HG02798 (cell line): ENCODE results near the gene ZBTB7B.

Source experiments
- ATAC-seq: cut with Tn5 transposase; IDR thresholded peaks from one replicate; pipeline ENCODE4 v1.9.1; 2021; ENCODE audit warnings: mild to moderate bottlenecking; ENCODE audit not compliant: unreplicated experiment, poor library complexity

ZBTB7B gene

DNA sequence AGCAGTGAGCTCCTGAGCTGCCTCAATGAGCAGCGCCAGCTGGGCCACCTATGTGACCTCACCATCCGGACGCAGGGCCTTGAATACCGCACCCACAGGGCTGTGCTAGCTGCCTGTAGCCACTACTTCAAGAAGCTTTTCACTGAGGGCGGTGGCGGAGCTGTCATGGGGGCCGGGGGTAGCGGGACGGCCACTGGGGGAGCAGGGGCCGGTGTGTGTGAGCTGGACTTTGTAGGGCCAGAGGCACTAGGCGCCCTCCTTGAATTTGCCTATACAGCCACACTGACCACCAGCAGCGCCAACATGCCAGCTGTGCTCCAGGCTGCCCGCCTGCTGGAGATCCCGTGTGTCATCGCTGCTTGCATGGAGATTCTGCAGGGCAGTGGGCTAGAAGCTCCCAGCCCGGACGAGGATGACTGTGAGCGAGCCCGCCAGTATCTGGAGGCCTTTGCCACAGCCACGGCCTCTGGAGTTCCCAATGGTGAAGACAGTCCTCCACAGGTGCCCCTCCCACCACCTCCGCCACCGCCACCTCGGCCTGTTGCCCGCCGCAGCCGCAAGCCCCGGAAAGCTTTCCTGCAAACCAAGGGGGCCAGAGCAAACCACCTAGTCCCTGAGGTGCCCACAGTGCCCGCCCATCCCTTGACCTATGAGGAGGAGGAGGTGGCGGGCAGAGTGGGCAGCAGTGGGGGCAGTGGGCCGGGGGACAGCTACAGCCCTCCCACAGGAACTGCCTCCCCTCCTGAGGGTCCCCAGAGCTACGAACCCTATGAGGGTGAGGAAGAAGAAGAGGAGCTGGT is 12.3 kb downstream of the ZBTB7B start:
- ATAC-seq: no peak

GRCh38 chr1:155015527-155016230 is 13.1 kb downstream of the ZBTB7B start:
- ATAC-seq: no peak

- no peak for ATAC-seq
Measured at GRCh38 chr1:155016231-155016831, 13.7 kb downstream of the ZBTB7B start.

DNA sequence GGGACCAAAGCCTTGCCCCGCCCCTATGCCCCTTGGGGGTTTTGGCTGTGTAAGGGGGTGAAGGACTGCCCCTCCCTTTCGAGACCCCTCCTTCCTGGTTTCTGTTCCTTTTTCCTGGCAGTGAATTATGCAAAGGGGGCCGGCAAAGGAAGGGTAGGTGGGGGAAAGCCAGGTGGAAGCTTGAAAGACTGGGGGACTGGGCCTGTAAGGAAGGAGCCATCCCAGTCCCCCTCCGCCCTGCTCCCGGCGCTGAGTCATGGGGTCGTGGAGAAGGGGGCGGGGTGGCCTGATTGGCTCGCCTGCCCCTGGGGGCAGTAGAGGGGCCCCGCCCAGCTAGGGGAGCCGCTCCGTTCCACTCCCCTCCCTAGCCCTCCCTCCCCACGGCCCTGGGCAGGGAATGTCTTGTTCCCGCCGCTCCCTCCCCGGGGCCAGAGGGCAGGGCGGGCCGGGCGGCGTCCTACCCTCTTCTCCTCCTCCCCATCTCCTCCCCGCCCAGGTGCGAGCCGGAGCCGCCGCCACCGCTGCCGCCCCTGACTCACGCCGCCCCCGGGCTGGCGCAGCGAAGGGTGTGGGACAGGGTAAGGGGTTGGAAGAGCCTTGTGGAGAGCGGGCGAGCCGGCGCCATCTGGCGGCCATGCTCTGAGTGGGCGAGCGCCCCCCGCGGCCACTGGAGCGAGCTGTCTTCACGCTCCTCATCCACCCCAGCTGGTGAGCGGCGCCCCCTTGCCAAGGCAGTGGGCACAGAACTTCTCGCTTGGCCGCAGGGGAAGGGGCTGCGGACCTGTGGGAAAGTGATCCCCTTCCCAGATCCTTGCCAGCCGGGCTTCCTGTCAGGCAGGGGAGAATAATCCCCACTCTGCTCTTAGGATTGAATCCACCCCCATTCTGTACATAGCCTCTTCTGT is 14.7 kb downstream of the ZBTB7B start:
- peak; percentile 86 for ATAC-seq

DNA sequence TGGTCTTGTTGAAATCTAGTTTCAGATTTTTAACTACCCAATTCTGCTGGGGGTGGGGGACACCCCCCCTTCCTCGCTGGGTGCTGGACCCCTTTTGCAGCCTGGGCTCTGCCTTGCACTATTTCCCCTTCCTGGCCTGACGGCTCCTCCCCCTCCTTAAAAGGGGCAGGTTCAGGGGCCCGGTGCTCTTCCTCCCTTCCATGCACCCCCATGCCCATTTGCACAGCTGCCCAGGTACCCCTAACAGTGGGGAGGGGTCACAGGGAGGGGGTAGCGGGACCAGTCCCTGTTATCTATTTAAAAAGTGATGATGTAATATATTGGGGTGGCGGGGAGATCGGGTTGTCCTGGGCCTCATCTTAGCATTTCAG is 15.3 kb downstream of the ZBTB7B start:
- peak; percentile 5 for ATAC-seq

DNA sequence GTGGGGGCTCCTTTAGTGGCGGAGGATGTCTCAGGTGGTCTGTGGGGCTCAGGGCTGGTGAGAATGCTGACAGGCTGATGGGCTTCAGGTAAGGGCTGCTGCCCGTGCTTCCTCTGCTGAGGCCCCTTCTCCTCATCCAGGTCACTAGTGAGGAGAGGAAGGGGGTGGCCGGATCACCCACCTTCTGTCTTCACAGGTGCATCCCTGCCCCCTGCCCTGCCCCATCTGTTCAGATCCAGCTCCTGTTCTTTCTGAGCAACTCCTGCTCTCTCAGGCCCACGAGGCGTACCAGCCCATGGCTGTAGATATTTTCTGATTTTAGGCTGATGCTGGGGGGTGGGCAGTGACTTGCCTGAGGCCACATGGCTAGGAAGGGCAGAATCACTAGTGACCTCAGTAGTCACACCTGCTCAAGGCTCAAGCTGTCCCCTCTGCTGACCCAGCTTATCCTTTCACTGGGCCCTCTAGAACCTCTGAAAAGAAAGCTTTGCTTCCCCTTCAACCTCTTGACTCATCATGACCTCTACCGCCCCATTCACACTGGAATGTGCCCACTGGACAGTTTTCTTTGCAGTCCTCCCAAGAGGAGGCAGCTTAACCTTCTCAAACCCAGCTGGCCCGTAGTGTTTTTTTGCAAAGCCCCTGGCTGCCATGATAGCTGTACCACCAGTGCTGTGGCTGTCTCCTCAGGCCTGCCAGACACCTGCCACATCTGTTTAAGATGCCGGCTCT is 16.2 kb downstream of the ZBTB7B start:
- ATAC-seq: no peak

DNA sequence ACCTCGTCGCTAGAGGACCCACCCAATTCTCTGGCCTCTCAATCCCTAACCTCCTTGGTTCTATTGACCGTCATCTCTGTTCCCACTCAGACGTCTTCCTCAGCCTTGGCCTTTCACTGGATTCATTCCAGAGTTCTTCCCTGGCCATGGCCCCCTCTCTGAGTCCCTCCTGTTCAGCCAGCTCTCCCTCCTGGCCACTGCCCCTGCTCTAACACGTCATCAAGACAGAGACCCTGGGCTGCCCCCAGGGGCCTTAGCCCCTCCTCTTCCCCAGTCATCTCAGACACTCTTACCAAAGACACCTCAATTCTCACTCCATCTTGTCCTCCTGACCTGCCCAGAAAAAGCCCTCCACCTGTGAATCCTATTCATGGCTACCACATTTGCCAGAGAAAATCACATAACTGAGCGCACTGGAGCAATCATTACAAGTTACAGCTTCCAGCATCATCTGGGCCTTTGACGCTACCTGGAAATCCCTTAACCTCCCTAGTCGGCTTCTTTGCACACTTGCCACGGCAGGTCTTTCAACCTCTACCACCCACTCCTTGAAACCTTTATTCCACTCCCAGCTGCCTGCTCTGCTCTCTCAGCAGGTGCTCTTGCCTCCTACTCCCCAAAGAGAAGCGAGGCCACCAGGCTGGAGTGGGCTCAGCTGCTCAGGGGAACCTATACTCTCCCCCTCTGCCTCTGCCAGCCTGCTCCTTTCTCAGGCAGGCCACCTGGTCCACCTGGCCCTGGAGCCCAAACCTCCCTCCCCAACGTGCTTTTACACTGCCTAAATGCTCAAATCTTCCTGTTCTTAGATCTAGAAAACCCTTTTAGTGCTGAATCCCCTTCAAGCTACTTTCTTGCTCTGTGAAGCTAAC is 17.0 kb downstream of the ZBTB7B start:
- no peak for ATAC-seq

- no peak for ATAC-seq
Measured at GRCh38 chr1:155022136-155022926, 19.7 kb downstream of the ZBTB7B start.

DNA sequence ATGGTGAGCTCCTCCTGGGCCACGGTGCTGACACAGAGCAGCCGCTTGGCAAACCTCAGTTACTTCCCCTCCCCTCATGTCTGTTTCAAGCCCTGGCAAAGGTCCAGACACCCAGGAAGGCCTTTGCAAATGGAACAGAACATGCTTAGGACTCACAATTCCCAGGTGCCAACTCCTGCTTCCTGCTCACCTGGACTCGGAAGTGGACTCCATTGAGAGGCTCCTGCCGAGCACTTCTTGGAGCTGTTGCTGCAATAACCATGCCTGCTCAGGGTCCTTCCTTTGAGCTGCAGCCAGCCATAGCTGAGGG is 20.3 kb downstream of the ZBTB7B start:
- no peak for ATAC-seq

DNA sequence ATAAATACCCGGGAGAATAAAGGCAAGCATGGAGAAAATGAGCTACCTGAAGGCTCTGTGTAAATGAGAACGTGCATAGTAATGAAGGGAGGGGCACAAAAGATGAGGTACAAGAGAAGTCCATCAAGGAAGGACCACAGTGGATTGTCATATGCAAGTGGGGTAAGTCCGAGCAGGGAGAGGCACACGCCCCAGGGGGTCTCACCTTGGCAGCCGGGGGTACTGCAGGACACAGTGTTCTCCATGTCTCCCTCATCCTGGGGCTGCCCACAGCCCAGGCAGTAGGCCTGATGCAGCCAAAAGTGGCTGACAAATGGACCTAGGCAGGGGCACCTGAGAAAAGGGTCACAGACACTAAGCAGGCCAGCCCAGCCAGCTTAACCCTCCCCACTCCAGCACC is 21.0 kb downstream of the ZBTB7B start:
- no peak for ATAC-seq

- ATAC-seq: no peak
Measured at GRCh38 chr1:155024315-155024714, 21.7 kb downstream of the ZBTB7B start.

DNA sequence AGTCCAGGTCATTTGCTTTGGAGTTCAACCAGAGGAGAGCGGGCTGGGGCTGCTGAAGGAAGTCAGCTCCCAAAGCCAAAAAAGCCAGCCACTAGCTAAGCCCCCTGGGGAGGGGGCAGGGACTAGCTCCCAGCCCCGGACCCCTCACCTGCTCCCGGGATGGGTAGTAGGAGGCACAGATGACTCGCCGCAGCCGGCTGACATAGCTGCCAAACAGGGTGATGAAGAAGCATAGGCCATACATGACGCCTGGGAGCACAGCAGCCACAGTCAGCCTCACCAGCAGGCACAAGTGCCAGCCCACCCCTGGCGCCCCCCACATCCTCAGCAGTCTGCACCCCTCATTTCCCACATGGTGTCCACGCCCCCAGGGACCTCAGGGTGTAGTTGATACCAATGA is 23.6 kb downstream of the ZBTB7B start:
- ATAC-seq: no peak

- ATAC-seq: no peak
Measured at GRCh38 chr1:155026588-155026987, 24.0 kb downstream of the ZBTB7B start.

GRCh38 chr1:155029513-155030242 is 27.1 kb downstream of the ZBTB7B start:
- ATAC-seq: no peak

DNA sequence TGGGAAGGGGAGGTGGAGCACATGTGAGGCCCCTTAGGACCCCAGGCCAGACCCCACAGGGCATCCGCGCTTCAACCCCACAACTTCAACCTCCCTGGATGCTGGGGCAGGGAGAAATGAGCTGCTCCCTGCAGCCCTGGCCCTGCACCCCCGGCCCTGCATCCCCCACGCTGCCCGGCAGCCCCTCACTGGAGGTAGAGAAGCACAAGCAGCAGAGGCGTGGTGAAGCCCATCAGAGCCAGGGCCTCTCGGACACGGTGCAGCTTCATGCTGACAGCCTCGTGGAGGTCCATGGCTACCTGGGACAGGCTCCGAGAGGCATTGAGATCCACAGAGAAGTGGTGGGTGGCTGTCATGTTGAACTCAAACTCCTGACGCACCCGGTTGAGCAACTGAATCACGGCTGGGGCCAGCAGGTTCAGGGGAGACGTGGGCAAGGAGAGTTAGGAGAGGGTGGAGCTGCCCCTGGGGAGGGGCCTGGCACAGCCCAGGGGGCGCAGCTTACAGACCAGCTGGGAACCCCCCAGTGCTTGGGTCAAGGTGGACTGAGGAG is 27.7 kb downstream of the ZBTB7B start:
- no peak for ATAC-seq

DNA sequence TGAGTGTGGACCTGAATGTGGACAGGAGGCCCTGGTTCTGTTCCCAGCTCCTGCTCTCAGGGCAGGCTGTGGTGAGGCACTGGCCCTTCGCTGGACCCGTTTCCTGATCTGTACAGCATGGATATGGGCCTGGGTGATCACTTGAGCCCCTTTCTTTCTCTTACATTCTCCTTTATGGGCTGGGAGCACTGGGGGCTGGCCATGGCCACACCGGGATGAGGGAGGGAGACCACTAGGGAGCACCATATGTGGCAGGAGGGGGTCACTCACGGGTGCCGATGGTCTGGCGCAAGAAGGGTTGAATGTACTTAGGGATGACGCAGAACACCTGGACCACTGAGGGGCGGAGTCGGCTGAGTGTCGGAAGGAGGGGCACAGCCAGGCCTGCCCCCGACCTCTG is 28.3 kb downstream of the ZBTB7B start:
- no peak for ATAC-seq

DNA sequence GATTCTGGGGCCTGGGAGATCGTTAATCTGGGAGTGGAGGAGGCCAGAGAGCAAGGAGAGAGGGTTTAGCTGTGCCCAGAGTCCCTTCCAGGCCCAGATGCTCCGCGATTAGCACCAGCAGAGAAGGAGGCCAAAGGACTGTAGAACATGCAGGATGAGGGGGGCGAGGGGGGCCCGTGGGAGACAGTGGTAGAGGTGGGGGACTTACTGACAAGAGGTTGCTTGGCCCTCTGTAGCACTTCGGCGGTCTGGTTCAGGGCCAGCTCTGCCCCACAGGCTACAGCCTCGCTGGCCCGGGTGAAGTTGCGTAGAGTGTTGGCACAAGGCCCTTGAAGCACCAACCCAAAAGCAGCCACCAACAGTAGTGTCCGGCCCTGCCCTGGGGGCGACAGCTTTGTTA is 30.3 kb downstream of the ZBTB7B start:
- ATAC-seq: no peak
